NCI-H2196 treated with DMSO at 0.1 percent for 48 hours (cell line): Measurements from ENCODE around the gene PCDHA1.
A peak's percentile ranks its signal among the peaks of the same experiment; 100 is the strongest.

Source experiments
- DNase-seq: peaks from one replicate; lab custom pipeline; 2025; ENCODE audit not compliant: unreplicated experiment; lab: John Stamatoyannopoulos, UW

PCDHA1 gene

GRCh38 chr5:141040093-141040770 lies 254.3 kb downstream of the PCDHA1 start:
- peak; percentile 88 for DNase-seq

GRCh38 chr5:141040771-141041426 lies 255.0 kb downstream of the PCDHA1 start:
- peak; percentile 97 for DNase-seq

- DNase-seq = no peak
Measured at GRCh38 chr5:141041427-141041785, 255.5 kb downstream of the PCDHA1 start.

DNA sequence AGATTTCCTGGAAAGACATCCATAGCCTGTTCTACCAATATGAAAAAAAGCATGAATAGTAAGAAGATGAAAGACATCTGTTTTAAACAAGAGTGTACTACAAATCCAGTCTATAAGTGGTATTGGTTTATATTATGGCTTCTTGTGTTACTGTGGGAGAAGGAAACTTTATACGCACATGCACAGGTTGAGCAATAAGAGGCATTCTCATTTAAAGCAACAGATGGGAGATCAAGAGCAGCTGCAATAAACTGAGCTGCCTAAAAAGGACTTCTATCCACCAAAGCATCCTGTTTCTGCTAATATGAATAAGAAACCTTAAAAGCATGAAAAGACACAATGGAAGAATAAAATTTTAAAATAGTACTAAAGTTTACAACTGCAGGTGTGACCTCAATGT lies 256.6 kb downstream of the PCDHA1 start:
- no peak for DNase-seq

GRCh38 chr5:141050622-141051520 lies 264.9 kb downstream of the PCDHA1 start, which contains the start of gene PCDHB1:
Gene PCDHB1 (plus strand): TSS chr5:141051374. CDS start chr5:141051471, 97 bp downstream.
- DNase-seq = peak; percentile 13

DNA sequence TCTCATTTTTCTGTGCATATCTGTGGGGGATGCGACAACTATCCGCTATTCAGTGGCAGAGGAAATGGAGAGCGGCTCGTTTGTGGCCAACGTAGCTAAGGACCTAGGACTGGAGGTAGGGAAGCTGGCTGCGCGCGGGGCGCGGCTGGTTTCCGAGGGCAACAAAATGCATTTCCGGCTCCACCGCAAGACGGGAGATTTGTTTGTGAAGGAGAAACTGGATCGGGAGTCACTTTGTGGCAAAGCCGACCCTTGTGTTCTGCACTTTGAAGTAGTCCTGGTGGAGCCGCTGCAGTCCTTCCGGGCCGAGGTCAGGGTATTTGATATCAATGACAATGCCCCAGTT lies 265.6 kb downstream of the PCDHA1 start:
- no peak for DNase-seq
